ENCODE results near the gene LRRC71.

Gene LRRC71

DNA sequence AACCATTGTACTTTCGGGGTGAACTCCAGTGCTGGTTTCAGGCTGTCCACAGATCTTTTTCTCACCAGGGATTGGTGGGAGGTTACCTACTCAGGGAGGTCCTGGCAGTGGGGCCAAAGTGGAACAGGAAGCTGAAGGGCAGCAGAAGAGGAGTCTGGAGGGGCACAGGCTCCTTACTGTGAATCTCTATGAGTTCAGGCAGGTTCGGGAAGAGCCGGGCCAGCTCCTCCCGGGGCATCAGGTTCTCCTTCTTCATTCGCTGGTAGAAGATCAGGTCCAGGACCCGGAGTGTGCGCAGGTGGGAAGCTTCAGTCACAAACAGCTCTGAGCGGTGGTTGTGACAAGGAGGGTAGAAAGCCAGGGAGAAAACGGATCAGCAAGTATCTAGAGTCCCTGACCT is 26.7 kb downstream of the LRRC71 start:
- no peak overlapping the region for H3K4me3 ChIP-seq (ENCODE audit: low read depth, low read length)
- DNase-seq (ENCODE audit: low read depth): no peak
- no peak for TF ChIP-seq CTCF (IDR thresholded peaks at IDR 0.05; ENCODE audit: insufficient read depth, low read depth, low read length, missing control alignments)

GRCh38 chr1:156947818-156948525 is 27.5 kb downstream of the LRRC71 start:
- H3K4me3 ChIP-seq (ENCODE audit: low read depth, low read length): no peak overlapping the region
- DNase-seq (ENCODE audit: low read depth): no peak
- no peak for TF ChIP-seq CTCF (IDR thresholded peaks at IDR 0.05; ENCODE audit: insufficient read depth, low read depth, low read length, missing control alignments)

DNA sequence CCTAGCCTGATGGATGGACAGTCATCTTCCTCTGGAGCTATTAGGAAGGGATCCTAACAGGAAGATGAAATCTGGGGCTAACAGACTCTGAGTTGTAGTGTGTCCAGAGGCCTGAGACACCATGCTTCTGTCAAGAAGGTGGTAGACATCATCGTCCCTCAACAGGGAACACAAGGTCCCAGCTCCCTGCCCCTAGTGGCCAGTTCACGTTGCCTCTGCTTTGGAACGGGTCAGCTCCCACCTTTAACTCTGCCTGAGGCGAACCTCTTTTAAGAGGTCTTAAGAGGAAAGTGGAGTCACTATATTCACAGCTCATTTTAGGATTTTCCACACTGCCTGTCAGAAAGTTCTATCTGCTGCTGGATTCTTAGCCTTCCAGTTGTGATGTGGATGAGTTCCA is 28.3 kb downstream of the LRRC71 start:
- no peak for DNase-seq (ENCODE audit: low read depth)
- TF ChIP-seq CTCF (IDR thresholded peaks at IDR 0.05; ENCODE audit: insufficient read depth, low read depth, low read length, missing control alignments): peak; percentile 37
- H3K4me3 ChIP-seq (ENCODE audit: low read depth, low read length): no peak overlapping the region

- TF ChIP-seq CTCF (IDR thresholded peaks at IDR 0.05; ENCODE audit: insufficient read depth, low read depth, low read length, missing control alignments): no peak
- DNase-seq (ENCODE audit: low read depth): no peak
- H3K4me3 ChIP-seq (ENCODE audit: low read depth, low read length): no peak overlapping the region
Observed at GRCh38 chr1:156949127-156949526, 28.7 kb downstream of the LRRC71 start.

- no peak for DNase-seq (ENCODE audit: low read depth)
- no peak overlapping the region for H3K4me3 ChIP-seq (ENCODE audit: low read depth, low read length)
- no peak for TF ChIP-seq CTCF (IDR thresholded peaks at IDR 0.05; ENCODE audit: insufficient read depth, low read depth, low read length, missing control alignments)
Observed at GRCh38 chr1:156951371-156951770, 30.9 kb downstream of the LRRC71 start.

GRCh38 chr1:156953571-156953970 is 33.1 kb downstream of the LRRC71 start:
- H3K4me3 ChIP-seq (ENCODE audit: low read depth, low read length): no peak overlapping the region
- no peak for TF ChIP-seq CTCF (IDR thresholded peaks at IDR 0.05; ENCODE audit: insufficient read depth, low read depth, low read length, missing control alignments)
- DNase-seq (ENCODE audit: low read depth): no peak

GRCh38 chr1:156956333-156956732 is 35.9 kb downstream of the LRRC71 start:
- DNase-seq (ENCODE audit: low read depth): no peak
- TF ChIP-seq CTCF (IDR thresholded peaks at IDR 0.05; ENCODE audit: insufficient read depth, low read depth, low read length, missing control alignments): no peak
- H3K4me3 ChIP-seq (ENCODE audit: low read depth, low read length): no peak overlapping the region
